ENCODE measurements around the gene BRINP1. TPM values are rescaled to one million over a fixed set of nuclear protein-coding genes. Genes with fewer than 3 reads are reported as not detected.

Gene BRINP1
- total and polyA plus RNA-seq, 2 of the 8 experiments (the other 6 are each of a cell fraction or from before 2014, with no cell fraction given), result 19.5 to 20.5 TPM

GRCh38 chr9:119184265-119184936, 184.8 kb downstream of the BRINP1 start (continued):
- no peak for TF ChIP-seq CHD2 (IDR thresholded peaks at IDR 0.05; ENCODE audit: low read length)
